Heart left ventricle (tissue), 16 donors: ENCODE results near the gene SLC23A2. TPM values are rescaled to one million over a fixed set of nuclear protein-coding genes. Genes with fewer than 3 reads are reported as not detected.
A peak's percentile ranks its signal among the peaks of the same experiment; 100 is the strongest.

Source experiments
- ATAC-seq, 4 donors: fragments of 200-7000 bp; cut with Tn5 transposase; one replicate each; pipeline ENCODE4 v1.9.1; 2020 to 2022; ENCODE audit warnings: moderate library complexity in 4 of 4, mild to moderate bottlenecking in 3 of 4, moderate number of reproducible peaks in 1 of 4
- DNase-seq, 5 donors: peaks; one replicate each; pipeline ENCODE4 v3.0.0-alpha.2; 2020
- H3K27ac ChIP-seq, 12 donors: fragments of 200-600 bp; sonication (generic) in 4 of 12; one replicate each; pipeline versions ENCODE4 v1.5.0 to v1.8.0; 2016 to 2022; ENCODE audit warnings: mild to moderate bottlenecking in 2 of 12
- H3K27me3 ChIP-seq, 9 donors: fragments of 200-600 bp; sonication (generic) in 2 of 9; one replicate each; pipeline versions ENCODE4 v1.5.1 to v1.8.0; 2016 to 2022; ENCODE audit warnings: mild to moderate bottlenecking in 3 of 9
- H3K36me3 ChIP-seq, 9 donors: fragments of 200-600 bp; sonication (generic) in 2 of 9; one replicate each; pipeline versions ENCODE4 v1.5.0 to v1.8.0; 2018 to 2022; ENCODE audit warnings: mild to moderate bottlenecking in 2 of 9
- H3K4me1 ChIP-seq, 12 donors: fragments of 200-600 bp; sonication (generic) in 4 of 12; one replicate each; pipeline versions ENCODE4 v1.5.0 to v1.8.0; 2016 to 2022; ENCODE audit warnings: mild to moderate bottlenecking in 3 of 12
- H3K4me3 ChIP-seq, 12 donors: fragments of 200-600 bp; sonication (generic) in 4 of 12; one replicate each; pipeline versions ENCODE4 v1.5.0 to v1.8.0; 2017 to 2022; ENCODE audit warnings: mild to moderate bottlenecking in 9 of 12, moderate library complexity in 4 of 12
- H3K9me3 ChIP-seq, 12 donors: fragments of 200-600 bp; sonication (generic) in 4 of 12; one replicate each; pipeline versions ENCODE4 v1.5.0 to v1.8.0; 2016 to 2022; ENCODE audit warnings: mild to moderate bottlenecking in 1 of 12
- POLR2A ChIP-seq, 2 donors: fragments of 450-650 bp; IDR thresholded peaks; one replicate each; pipeline ENCODE4 v1.6.1; 2017; ENCODE audit warnings: antibody characterized with exemption in 2 of 2, mild to moderate bottlenecking in 2 of 2, moderate library complexity in 2 of 2
- WGBS, 4 donors: extraction: QIAGEN DNeasy Blood & Tissue Kit in 2 of 4; methylation state at CpG; one replicate each; pipeline versions ENCODE4 v1.1.5 to v1.1.7; 2013 to 2018; 5-methylcytosine and 5-hydroxymethylcytosine counted together
- intact Hi-C, 10 donors: fragments of 100-400 bp; cut with DNase I; formaldehyde crosslinking; loops; one replicate each; pipeline versions ENCODE4 v1.11.1 to v1.14.2; 2022
- polyA plus RNA-seq, 2 donors: library from polyadenylated mRNA; stranded (reverse); fragments of 200-250 nt; gene quantifications; one replicate each; pipeline ENCODE4 v1.2.3, GENCODE V29; 2013
- total RNA-seq, 9 donors: library from RNA; depleted of rRNA in 2 of 9; stranded (reverse); fragments of >200 nt in 2 of 9; fragmentation: NEBNext Ultra II Directional in 3 of 9; extraction: Animal tissue kit (Norgen Biotek cat#: 25700) in 3 of 9; gene quantifications; one replicate each; pipeline versions ENCODE4 v1.1.0 to v1.2.4, GENCODE V29; 2016 to 2023
- TF ChIP-seq, protein P1 (sequence below), 12 donors: fragments of 200-600 bp; sonication (generic) in 4 of 12; IDR thresholded peaks; one replicate each; pipeline versions ENCODE4 v1.5.0 to v1.8.0; 2018 to 2022; ENCODE audit warnings: antibody characterized with exemption in 12 of 12, mild to moderate bottlenecking in 5 of 12
- donor health status: ischemic (EF 13 %, LVEDD 7.1; RV severe dilation, severe dysfunction).
- donor health status: healthy with polysubstance abuse.
- donor health status: DM: no; HTN: yes; CAD: no.
- donor health status: DM: no; HTN: no; CAD: no.
- donor health status: ischemic (EF 25% LVEDD 6.9; RV normal size, moderate dysfunction).
- donor health status: ischemic (EF 25% LVEDD 5.7; RV mildly dilated, moderate dysfunction).
- donor health status: healthy.
- donor health status: DM: yes; HTN: yes; CAD: no.
- donor health status: ischemic (EF 35%, LVEDD 5.7; RV mildly dilated, moderate dysfunction).
- donor health status: nonischemic (EF 11% LVEDD 7.7; RV severe dilation, severe dysfunction).
- donor health status: DM: yes; HTN: yes; CAD: no.
- donor health status: PGD.
- donor health status: ischemic (EF 29% LVEDD 5.4; RV normal size, mild dysfunction).
- donor health status: nonischemic (EF 23%, LVEDD 6.1; RV moderate dilation, normal function).

Gene SLC23A2
- total and polyA plus RNA-seq, 11 donors = 3.0 to 18.7 (median 8.1) TPM

- DNase-seq = no peak
- WGBS, 4 donors = 94 to 98% (median 96%) methylated on average over 4 of the region's 4 CpGs
Measured at GRCh38 chr20:4811257-4811656, 190.1 kb downstream of the SLC23A2 start.

GRCh38 chr20:4810426-4811019 is 190.8 kb downstream of the SLC23A2 start:
- Histone ChIP-seq H3K27ac (peak overlapping the region in 4 of 12 donors; percentile 24 to 97 (median 32)), H3K4me3 (no peak overlapping the region), H3K36me3 (peaks cover 0 to 3% (median 0%) of the 10 kb centered on the region in 9 donors), H3K27me3 (no peaks in the 10 kb centered on the region), H3K9me3 (no peaks in the 10 kb centered on the region), H3K4me1 (peaks cover 0 to 100% (median 18%) of the 10 kb centered on the region in 12 donors)
- no peak for DNase-seq
- WGBS, 4 donors = 70 to 75% (median 70%) methylated on average over 8 of the region's 8 CpGs
- TF ChIP-seq, protein P1, sequence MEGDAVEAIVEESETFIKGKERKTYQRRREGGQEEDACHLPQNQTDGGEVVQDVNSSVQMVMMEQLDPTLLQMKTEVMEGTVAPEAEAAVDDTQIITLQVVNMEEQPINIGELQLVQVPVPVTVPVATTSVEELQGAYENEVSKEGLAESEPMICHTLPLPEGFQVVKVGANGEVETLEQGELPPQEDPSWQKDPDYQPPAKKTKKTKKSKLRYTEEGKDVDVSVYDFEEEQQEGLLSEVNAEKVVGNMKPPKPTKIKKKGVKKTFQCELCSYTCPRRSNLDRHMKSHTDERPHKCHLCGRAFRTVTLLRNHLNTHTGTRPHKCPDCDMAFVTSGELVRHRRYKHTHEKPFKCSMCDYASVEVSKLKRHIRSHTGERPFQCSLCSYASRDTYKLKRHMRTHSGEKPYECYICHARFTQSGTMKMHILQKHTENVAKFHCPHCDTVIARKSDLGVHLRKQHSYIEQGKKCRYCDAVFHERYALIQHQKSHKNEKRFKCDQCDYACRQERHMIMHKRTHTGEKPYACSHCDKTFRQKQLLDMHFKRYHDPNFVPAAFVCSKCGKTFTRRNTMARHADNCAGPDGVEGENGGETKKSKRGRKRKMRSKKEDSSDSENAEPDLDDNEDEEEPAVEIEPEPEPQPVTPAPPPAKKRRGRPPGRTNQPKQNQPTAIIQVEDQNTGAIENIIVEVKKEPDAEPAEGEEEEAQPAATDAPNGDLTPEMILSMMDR (IDR thresholded peaks at IDR 0.05) = no peak
- TF ChIP-seq POLR2A (IDR thresholded peaks at IDR 0.05) = no peak
- ATAC-seq = no peak
- intact Hi-C loops = no loop called here

More at GRCh38 chr20:4811257-4811656, 190.1 kb downstream of the SLC23A2 start:
- H3K4me3 ChIP-seq = no peak overlapping the region
- intact Hi-C loops = no loop called here
- H3K27ac ChIP-seq = peak overlapping the region in 6 of 12 donors; percentile 15 to 97 (median 29)
- H3K36me3 ChIP-seq = no peaks in the 10 kb centered on the region
- no peaks in the 10 kb centered on the region for H3K9me3 ChIP-seq
- ATAC-seq = no peak
- H3K4me1 ChIP-seq = peaks cover 0 to 100% (median 18%) of the 10 kb centered on the region in 12 donors
- no peaks in the 10 kb centered on the region for H3K27me3 ChIP-seq
- TF ChIP-seq, protein P1 (IDR thresholded peaks at IDR 0.05) = no peak
- TF ChIP-seq POLR2A (IDR thresholded peaks at IDR 0.05) = no peak

DNA sequence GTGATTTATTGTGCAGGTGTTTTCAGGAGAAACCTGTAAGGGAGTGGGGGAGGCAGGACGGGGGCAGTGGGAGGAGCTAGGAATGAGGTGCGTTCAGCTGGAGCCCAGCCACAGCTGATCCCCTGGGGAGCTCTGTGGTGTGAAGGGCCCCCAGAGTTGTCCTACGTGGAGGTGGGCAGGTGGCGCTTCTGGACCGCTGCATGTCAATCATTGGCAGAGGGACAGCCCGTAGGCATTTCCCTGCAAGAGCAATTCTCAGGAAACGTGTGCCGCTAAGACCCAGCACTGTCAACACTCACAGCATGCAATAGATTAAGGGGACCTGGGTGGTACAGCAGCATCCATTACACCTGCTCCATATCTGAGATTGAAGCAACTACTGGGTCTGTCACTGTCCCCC is 191.6 kb downstream of the SLC23A2 start:
- Histone ChIP-seq H3K4me3 (no peak overlapping the region), H3K9me3 (no peaks in the 10 kb centered on the region), H3K36me3 (peaks cover 0 to 10% (median 0%) of the 10 kb centered on the region in 9 donors), H3K27ac (peak overlapping the region in 1 of 12 donors; percentile 97), H3K27me3 (no peaks in the 10 kb centered on the region), H3K4me1 (peaks cover 0 to 93% (median 15%) of the 10 kb centered on the region in 12 donors)
- ATAC-seq (no peak), DNase-seq (no peak)
- TF ChIP-seq, protein P1 (IDR thresholded peaks at IDR 0.05) = no peak
- TF ChIP-seq POLR2A (IDR thresholded peaks at IDR 0.05) = no peak
- 41 to 68% (median 54%) methylated on average over 5 to 8 of the region's 8 CpGs for WGBS, 4 donors
- intact Hi-C loops = no loop called here

- TF ChIP-seq, protein P1 (IDR thresholded peaks at IDR 0.05) = no peak
- TF ChIP-seq POLR2A (IDR thresholded peaks at IDR 0.05) = no peak
- WGBS, 4 donors = 67 to 81% (median 73%) methylated on average over 1 of the region's 1 CpG
- DNase-seq (no peak), ATAC-seq (no peak)
- Histone ChIP-seq H3K4me1 (peaks cover 0 to 84% (median 7%) of the 10 kb centered on the region in 12 donors), H3K27me3 (no peaks in the 10 kb centered on the region), H3K27ac (peak overlapping the region in 1 of 12 donors; percentile 44), H3K36me3 (peaks cover 0 to 10% (median 0%) of the 10 kb centered on the region in 9 donors), H3K4me3 (no peak overlapping the region), H3K9me3 (no peaks in the 10 kb centered on the region)
- intact Hi-C loops = no loop called here
Measured at GRCh38 chr20:4808872-4809271, 192.4 kb downstream of the SLC23A2 start.
